ENCODE data around the gene SAP130. TPM values are rescaled to one million over a fixed set of nuclear protein-coding genes. Genes with fewer than 3 reads are reported as not detected.

The SAP130 gene
- total and polyA plus RNA-seq, 7 donors, result 5.8 to 11.2 (median 6.7) TPM

DNA sequence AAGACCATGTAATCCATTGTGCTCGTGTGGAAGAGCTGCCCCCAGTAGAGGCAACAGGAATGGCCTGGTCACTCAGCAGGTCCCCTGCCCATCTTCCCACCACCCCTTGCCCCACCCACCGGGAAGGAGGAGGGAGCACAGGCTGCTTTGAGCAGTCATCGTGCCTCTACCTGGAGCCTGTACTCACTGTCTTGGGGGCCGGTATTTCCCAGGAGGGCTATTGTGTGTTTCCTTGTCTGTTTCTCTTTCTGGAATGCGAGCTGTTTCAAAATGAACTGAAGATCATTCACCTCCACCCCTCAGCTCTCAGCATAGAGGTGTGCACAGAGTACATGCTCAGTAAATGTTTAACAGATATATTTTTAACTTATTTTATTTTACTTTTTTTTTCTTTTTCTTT is 134.4 kb downstream of the SAP130 start:
- no peaks in the 10 kb centered on the region for H3K9me3 ChIP-seq
- no peaks in the 10 kb centered on the region for H3K36me3 ChIP-seq
- WGBS, 2 donors, result 74 to 75% methylated on average over 5 of the region's 5 CpGs
- DNase-seq, result no peak
- intact Hi-C loops (cut with DNase I), result no loop called here
- TF ChIP-seq EP300 (IDR thresholded peaks at IDR 0.05), result no peak
- TF ChIP-seq, protein P1, sequence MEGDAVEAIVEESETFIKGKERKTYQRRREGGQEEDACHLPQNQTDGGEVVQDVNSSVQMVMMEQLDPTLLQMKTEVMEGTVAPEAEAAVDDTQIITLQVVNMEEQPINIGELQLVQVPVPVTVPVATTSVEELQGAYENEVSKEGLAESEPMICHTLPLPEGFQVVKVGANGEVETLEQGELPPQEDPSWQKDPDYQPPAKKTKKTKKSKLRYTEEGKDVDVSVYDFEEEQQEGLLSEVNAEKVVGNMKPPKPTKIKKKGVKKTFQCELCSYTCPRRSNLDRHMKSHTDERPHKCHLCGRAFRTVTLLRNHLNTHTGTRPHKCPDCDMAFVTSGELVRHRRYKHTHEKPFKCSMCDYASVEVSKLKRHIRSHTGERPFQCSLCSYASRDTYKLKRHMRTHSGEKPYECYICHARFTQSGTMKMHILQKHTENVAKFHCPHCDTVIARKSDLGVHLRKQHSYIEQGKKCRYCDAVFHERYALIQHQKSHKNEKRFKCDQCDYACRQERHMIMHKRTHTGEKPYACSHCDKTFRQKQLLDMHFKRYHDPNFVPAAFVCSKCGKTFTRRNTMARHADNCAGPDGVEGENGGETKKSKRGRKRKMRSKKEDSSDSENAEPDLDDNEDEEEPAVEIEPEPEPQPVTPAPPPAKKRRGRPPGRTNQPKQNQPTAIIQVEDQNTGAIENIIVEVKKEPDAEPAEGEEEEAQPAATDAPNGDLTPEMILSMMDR (IDR thresholded peaks at IDR 0.05), result no peak
- no peak for TF ChIP-seq POLR2AphosphoS5 (IDR thresholded peaks at IDR 0.05)
- TF ChIP-seq POLR2A (IDR thresholded peaks at IDR 0.05), result no peak
- H3K27ac ChIP-seq, result no peak overlapping the region
- peaks cover 0 to 2% (median 0%) of the 10 kb centered on the region in 4 donors for H3K4me1 ChIP-seq
- H3K27me3 ChIP-seq, result no peaks in the 10 kb centered on the region
- H3K4me3 ChIP-seq, result no peak overlapping the region

GRCh38 chr2:127893033-127893432 is 134.8 kb downstream of the SAP130 start:
- Histone ChIP-seq H3K36me3 (no peaks in the 10 kb centered on the region), H3K9me3 (no peaks in the 10 kb centered on the region), H3K4me3 (no peak overlapping the region), H3K27me3 (no peaks in the 10 kb centered on the region), H3K27ac (no peak overlapping the region), H3K4me1 (peaks cover 0 to 7% (median 2%) of the 10 kb centered on the region in 4 donors)
- WGBS, 2 donors, result 91 to 94% methylated on average over 14 of the region's 14 CpGs
- no peak for DNase-seq
- intact Hi-C loops (cut with DNase I), result no loop called here
- TF ChIP-seq EP300 (IDR thresholded peaks at IDR 0.05), result no peak
- TF ChIP-seq, protein P1 (IDR thresholded peaks at IDR 0.05), result no peak
- TF ChIP-seq POLR2AphosphoS5 (IDR thresholded peaks at IDR 0.05), result no peak
- no peak for TF ChIP-seq POLR2A (IDR thresholded peaks at IDR 0.05)

GRCh38 chr2:127891811-127892210 is 136.0 kb downstream of the SAP130 start:
- Histone ChIP-seq H3K9me3 (no peaks in the 10 kb centered on the region), H3K27ac (no peak overlapping the region), H3K4me1 (peaks cover 0 to 18% (median 13%) of the 10 kb centered on the region in 4 donors), H3K36me3 (no peaks in the 10 kb centered on the region), H3K27me3 (no peaks in the 10 kb centered on the region), H3K4me3 (no peak overlapping the region)
- TF ChIP-seq EP300 (IDR thresholded peaks at IDR 0.05), result no peak
- TF ChIP-seq POLR2AphosphoS5 (IDR thresholded peaks at IDR 0.05), result no peak
- TF ChIP-seq, protein P1 (IDR thresholded peaks at IDR 0.05), result no peak
- TF ChIP-seq POLR2A (IDR thresholded peaks at IDR 0.05), result no peak
- no peak for DNase-seq
- intact Hi-C loops (cut with DNase I), result no loop called here
- WGBS, 2 donors, result 55 to 78% methylated on average over 5 of the region's 5 CpGs

Small RNA genes lying within 50 kb of the gene (small RNA-seq; reads per million reads assigned to genes)
- 0 reads per million in 3 donors for gene AC012306.1
- 0 reads per million in 3 donors for gene AC108059.3
- 0 reads per million in 3 donors for gene RF00019

Other genes starting within 250 kb of the SAP130 start
- gene WDR33, start 216.9 kb downstream of the SAP130 start, total RNA-seq, result 10 to 100 TPM; 37.8 to 45.2 (median 44.3) TPM
- 10 to 100 TPM in 2 of 3 donors, 1 to 10 TPM in 1; 8.3 to 16.1 (median 10.8) TPM for gene WDR33, start 216.9 kb downstream of the SAP130 start, polyA plus RNA-seq
- gene POLR2D, start 169.9 kb downstream of the SAP130 start, total RNA-seq, result 10 to 100 TPM in 3 of 4 donors, 1 to 10 TPM in 1; 9.7 to 12.9 (median 12.3) TPM
- gene POLR2D, start 169.9 kb downstream of the SAP130 start, polyA plus RNA-seq, result 10 to 100 TPM in 2 of 3 donors, 1 to 10 TPM in 1; 9.9 to 18.8 (median 10.8) TPM
- 10 to 100 TPM in 2 of 4 donors, 1 to 10 TPM in 2; 7.8 to 12.2 (median 9.3) TPM for gene AMMECR1L, start 142.1 kb downstream of the SAP130 start, total RNA-seq
- gene AMMECR1L, start 142.1 kb downstream of the SAP130 start, polyA plus RNA-seq, result 1 to 10 TPM; 3.6 to 9.0 (median 5.3) TPM
- gene UGGT1, start 63.1 kb upstream of the SAP130 start, total RNA-seq, result 10 to 100 TPM; 19.8 to 47.9 (median 28.2) TPM
- 10 to 100 TPM in 1 of 3 donors, 1 to 10 TPM in 2; 1.8 to 21.5 (median 4.2) TPM for gene UGGT1, start 63.1 kb upstream of the SAP130 start, polyA plus RNA-seq